OCI-LY1 (cell line): ENCODE data around the gene QRFPR.

ENCODE experiments used
- EZH2 ChIP-seq: fragments of 200-600 bp; sonication (generic), shearing (Covaris generic); IDR thresholded peaks from 2 replicates; pipeline ENCODE4 v1.8.0; 2017; ENCODE audit warnings: borderline replicate concordance, mixed run types, mild to moderate bottlenecking, antibody characterized with exemption, low read length, moderate library complexity, mixed read lengths
- TF ChIP-seq, protein P1 (sequence below): fragments of 200-600 bp; sonication (generic), shearing (Covaris generic); IDR thresholded peaks from 2 replicates; pipeline ENCODE4 v1.5.1; 2017; ENCODE audit warnings: mild to moderate bottlenecking, antibody characterized with exemption, low read length, moderate library complexity, mixed read lengths

DNA sequence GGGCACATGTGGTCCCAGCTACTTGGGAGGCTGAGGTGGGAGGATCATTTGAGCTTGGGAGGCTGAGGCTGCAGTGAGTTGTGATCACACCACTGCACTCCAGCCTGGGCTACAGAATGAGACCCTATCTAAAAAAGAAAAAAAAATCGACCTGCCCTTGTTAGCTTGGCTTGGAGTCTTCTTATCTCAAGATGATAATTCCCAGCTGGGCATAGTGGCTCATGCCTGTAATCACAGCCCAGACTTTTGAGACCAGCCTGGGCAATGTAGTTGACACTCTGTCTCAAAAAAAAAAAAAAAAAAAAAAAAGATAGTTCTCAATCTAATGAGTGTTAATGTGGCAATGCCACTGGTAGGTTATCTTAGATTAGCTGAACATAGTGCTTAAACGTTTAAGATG lies 41.0 kb downstream of the QRFPR start:
- TF ChIP-seq EZH2, result no peak
- TF ChIP-seq, protein P1, sequence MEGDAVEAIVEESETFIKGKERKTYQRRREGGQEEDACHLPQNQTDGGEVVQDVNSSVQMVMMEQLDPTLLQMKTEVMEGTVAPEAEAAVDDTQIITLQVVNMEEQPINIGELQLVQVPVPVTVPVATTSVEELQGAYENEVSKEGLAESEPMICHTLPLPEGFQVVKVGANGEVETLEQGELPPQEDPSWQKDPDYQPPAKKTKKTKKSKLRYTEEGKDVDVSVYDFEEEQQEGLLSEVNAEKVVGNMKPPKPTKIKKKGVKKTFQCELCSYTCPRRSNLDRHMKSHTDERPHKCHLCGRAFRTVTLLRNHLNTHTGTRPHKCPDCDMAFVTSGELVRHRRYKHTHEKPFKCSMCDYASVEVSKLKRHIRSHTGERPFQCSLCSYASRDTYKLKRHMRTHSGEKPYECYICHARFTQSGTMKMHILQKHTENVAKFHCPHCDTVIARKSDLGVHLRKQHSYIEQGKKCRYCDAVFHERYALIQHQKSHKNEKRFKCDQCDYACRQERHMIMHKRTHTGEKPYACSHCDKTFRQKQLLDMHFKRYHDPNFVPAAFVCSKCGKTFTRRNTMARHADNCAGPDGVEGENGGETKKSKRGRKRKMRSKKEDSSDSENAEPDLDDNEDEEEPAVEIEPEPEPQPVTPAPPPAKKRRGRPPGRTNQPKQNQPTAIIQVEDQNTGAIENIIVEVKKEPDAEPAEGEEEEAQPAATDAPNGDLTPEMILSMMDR, result no peak
